NOMO-1 (cell line): Measurements from ENCODE around the gene UMAD1.

Source experiments
- DNase-seq, 2 experiments: peaks; one replicate each; lab custom pipeline; 2025; ENCODE audit not compliant: unreplicated experiment in 2 of 2; lab: John Stamatoyannopoulos, UW

The UMAD1 gene

GRCh38 chr7:7718492-7718891 lies 77.9 kb downstream of the UMAD1 start, which contains the start of gene RPA3:
RPA3 (minus strand) TSS chr7:7718607; CDS start chr7:7640418, 78,189 bp downstream.
- no peak for DNase-seq

GRCh38 chr7:7719236-7719635 lies 78.7 kb downstream of the UMAD1 start:
- peak; percentile 15 to 64 for DNase-seq

- no peak for DNase-seq
These were observed 79.6 kb downstream of the UMAD1 start for GRCh38 chr7:7720193-7720592.

- DNase-seq, result no peak
These were observed 80.4 kb downstream of the UMAD1 start for GRCh38 chr7:7720750-7721621.

GRCh38 chr7:7731732-7732131 lies 91.2 kb downstream of the UMAD1 start:
- no peak for DNase-seq

GRCh38 chr7:7732621-7733281 lies 92.2 kb downstream of the UMAD1 start:
- DNase-seq, result no peak

- DNase-seq, result no peak
These were observed 96.1 kb downstream of the UMAD1 start for GRCh38 chr7:7736671-7737070.

GRCh38 chr7:7737674-7738073 lies 97.1 kb downstream of the UMAD1 start:
- no peak for DNase-seq

- no peak for DNase-seq
These were observed 97.6 kb downstream of the UMAD1 start for GRCh38 chr7:7738177-7738576.

- no peak for DNase-seq
These were observed 98.1 kb downstream of the UMAD1 start for GRCh38 chr7:7738622-7739021.

GRCh38 chr7:7739204-7740036 lies 98.9 kb downstream of the UMAD1 start:
- no peak for DNase-seq

GRCh38 chr7:7740037-7740355 lies 99.4 kb downstream of the UMAD1 start:
- no peak for DNase-seq

GRCh38 chr7:7742223-7742622 lies 101.7 kb downstream of the UMAD1 start:
- DNase-seq, result no peak

- DNase-seq, result no peak
These were observed 104.7 kb downstream of the UMAD1 start for GRCh38 chr7:7745258-7745657.

GRCh38 chr7:7745966-7746365 lies 105.4 kb downstream of the UMAD1 start:
- DNase-seq, result no peak

- no peak for DNase-seq
These were observed 105.9 kb downstream of the UMAD1 start for GRCh38 chr7:7746458-7746857.

- no peak for DNase-seq
These were observed 110.2 kb downstream of the UMAD1 start for GRCh38 chr7:7750571-7751242.

- no peak for DNase-seq
These were observed 110.9 kb downstream of the UMAD1 start for GRCh38 chr7:7751243-7752092.

GRCh38 chr7:7756577-7756976 lies 116.0 kb downstream of the UMAD1 start:
- DNase-seq, result no peak

- no peak for DNase-seq
These were observed 117.0 kb downstream of the UMAD1 start for GRCh38 chr7:7757576-7757975.
